Lung (tissue), 12 donors: ENCODE measurements around the gene FAM221B. TPM values are rescaled to one million over a fixed set of nuclear protein-coding genes. Genes with fewer than 3 reads are reported as not detected.

ENCODE experiments used
- ATAC-seq: fragments of 200-7000 bp; cut with Tn5 transposase; one replicate; pipeline ENCODE4 v1.9.1; 2020; ENCODE audit warnings: moderate number of reproducible peaks; ENCODE audit not compliant: insufficient read depth, low FRiP score
- DNase-seq, 3 donors: peaks; one replicate each; pipeline ENCODE4 v3.0.0-alpha.2; 2013 to 2017
- H3K27ac ChIP-seq, 2 donors: one replicate each; pipeline ENCODE4 v1.5.1; 2013; ENCODE audit warnings: mild to moderate bottlenecking in 2 of 2, moderate library complexity in 2 of 2, control low read depth in 1 of 2, inconsistent platforms in 1 of 2, low read depth in 1 of 2, low read length in 1 of 2
- H3K27me3 ChIP-seq, 3 donors: one replicate each; pipeline ENCODE4 v1.5.1; 2013; ENCODE audit warnings: low read length in 2 of 3; ENCODE audit not compliant: control insufficient read depth in 3 of 3, insufficient read depth in 3 of 3
- H3K36me3 ChIP-seq, 4 donors: one replicate each; pipeline ENCODE4 v1.5.1; 2013; ENCODE audit warnings: low read length in 4 of 4, mild to moderate bottlenecking in 1 of 4, moderate library complexity in 1 of 4; ENCODE audit not compliant: control insufficient read depth in 4 of 4, insufficient read depth in 4 of 4
- H3K4me1 ChIP-seq, 5 donors: one replicate each; pipeline ENCODE4 v1.5.1; 2013; ENCODE audit warnings: low read length in 5 of 5, mild to moderate bottlenecking in 2 of 5, moderate library complexity in 1 of 5; ENCODE audit not compliant: control insufficient read depth in 5 of 5, insufficient read depth in 5 of 5
- H3K4me3 ChIP-seq: one replicate; pipeline ENCODE4 v1.5.1; 2013; ENCODE audit warnings: mild to moderate bottlenecking, control low read depth, moderate library complexity
- H3K9ac ChIP-seq, 2 donors: one replicate each; pipeline ENCODE4 v1.5.1; 2013; ENCODE audit warnings: low read length in 2 of 2, control low read depth in 1 of 2; ENCODE audit not compliant: insufficient read depth in 1 of 2
- H3K9me3 ChIP-seq, 4 donors: one replicate each; pipeline ENCODE4 v1.5.1; 2013; ENCODE audit warnings: low read length in 3 of 4, mild to moderate bottlenecking in 1 of 4, moderate library complexity in 1 of 4; ENCODE audit not compliant: control insufficient read depth in 4 of 4, insufficient read depth in 3 of 4
- WGBS, 2 donors: extraction: QIAGEN DNeasy Blood & Tissue Kit; methylation state at CpG; one replicate each; pipeline ENCODE4 v1.1.7; 2013; 5-methylcytosine and 5-hydroxymethylcytosine counted together
- polyA plus RNA-seq, 2 donors: library from polyadenylated mRNA; stranded (reverse); fragments of 200-250 nt; gene quantifications; one replicate each; pipeline ENCODE4 v1.2.1, GENCODE V29; 2013
- total RNA-seq, 2 donors: library from RNA; depleted of rRNA in 1 of 2; stranded (reverse); fragments of >200 nt in 1 of 2; gene quantifications; one replicate each; pipeline ENCODE4 v1.2.1, GENCODE V29; 2014 to 2021
- TF ChIP-seq, protein P1 (sequence below): IDR thresholded peaks from 2 replicates; pipeline ENCODE4 v1.5.1; 2012; ENCODE audit warnings: mild to moderate bottlenecking; ENCODE audit errors: control extremely low read depth, extremely low read depth
- donor health status: control.
- donor health status: control.
- donor health status: Bipolar disorder and iron deficiency.
- donor health status: healthy.
- donor health status: DM: yes; HTN: yes; CAD: no.

The FAM221B gene
- total and polyA plus RNA-seq, 4 donors, result 0.10 to 0.25 (median 0.13) TPM

DNA sequence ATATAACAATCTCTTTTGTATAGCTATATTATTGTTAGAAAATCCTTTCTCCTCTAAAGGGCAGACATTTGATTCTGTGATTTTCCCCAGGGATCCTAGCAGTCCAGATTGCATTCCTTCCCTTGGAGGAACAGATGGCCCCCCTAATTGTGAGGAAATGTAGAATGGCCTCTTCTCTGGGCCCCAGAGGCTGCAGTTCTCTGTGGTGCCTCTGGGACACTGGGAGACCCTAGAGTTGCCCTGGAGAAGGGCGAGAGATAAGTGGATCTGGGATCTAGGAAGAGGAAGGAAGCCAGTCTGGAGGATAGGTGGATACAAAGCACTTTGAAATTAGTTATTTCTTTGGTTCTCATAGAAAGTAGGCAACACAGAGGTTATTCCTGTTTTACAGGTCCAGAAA lies 11.8 kb downstream of the FAM221B start:
- TF ChIP-seq, protein P1, sequence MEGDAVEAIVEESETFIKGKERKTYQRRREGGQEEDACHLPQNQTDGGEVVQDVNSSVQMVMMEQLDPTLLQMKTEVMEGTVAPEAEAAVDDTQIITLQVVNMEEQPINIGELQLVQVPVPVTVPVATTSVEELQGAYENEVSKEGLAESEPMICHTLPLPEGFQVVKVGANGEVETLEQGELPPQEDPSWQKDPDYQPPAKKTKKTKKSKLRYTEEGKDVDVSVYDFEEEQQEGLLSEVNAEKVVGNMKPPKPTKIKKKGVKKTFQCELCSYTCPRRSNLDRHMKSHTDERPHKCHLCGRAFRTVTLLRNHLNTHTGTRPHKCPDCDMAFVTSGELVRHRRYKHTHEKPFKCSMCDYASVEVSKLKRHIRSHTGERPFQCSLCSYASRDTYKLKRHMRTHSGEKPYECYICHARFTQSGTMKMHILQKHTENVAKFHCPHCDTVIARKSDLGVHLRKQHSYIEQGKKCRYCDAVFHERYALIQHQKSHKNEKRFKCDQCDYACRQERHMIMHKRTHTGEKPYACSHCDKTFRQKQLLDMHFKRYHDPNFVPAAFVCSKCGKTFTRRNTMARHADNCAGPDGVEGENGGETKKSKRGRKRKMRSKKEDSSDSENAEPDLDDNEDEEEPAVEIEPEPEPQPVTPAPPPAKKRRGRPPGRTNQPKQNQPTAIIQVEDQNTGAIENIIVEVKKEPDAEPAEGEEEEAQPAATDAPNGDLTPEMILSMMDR, result no peak
- Histone ChIP-seq H3K27me3 (no peaks in the 10 kb centered on the region), H3K36me3 (no peaks in the 10 kb centered on the region), H3K9ac (no peak overlapping the region), H3K4me3 (no peak overlapping the region), H3K9me3 (no peaks in the 10 kb centered on the region), H3K4me1 (peaks cover 0 to 16% (median 8%) of the 10 kb centered on the region in 5 donors), H3K27ac (no peak overlapping the region)
- DNase-seq (no peak), ATAC-seq (no peak)
- 85 to 92% methylated on average over 1 of the region's 1 CpG for WGBS, 2 donors

DNA sequence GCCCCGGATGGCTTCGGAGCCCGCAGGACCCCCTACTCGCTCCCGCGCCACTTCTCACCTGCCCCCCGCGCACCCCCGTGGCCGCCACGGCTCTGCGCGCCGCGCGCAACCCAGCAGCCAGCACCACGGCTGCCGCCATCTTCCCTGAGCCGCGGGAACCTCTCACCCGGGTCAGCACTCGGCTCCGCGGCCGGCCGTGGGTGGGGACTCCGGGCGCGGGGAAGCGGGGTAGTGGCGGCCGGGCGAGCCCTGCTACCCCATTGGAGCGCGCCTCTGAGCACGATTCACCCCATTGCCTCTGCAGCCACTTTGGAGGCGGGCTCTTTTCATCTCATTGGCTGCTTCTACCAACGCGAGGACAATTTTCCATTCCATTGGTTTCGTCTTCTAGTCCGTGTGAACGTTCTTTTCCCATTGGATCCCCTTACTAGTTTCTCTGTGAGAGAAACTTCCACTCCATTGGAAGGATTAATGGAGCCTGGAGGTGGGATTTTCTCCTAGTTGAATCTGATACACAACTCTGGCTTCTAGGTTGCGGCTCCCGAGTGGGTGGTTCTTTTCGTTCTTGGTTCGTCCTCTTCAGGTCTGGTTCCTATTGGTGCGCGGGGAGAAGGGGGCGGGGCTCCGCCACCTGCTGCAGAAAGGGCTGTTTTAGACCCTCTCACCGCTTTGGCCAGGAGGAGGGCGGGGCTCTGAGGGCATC lies 13.5 kb downstream of the FAM221B start, which contains the start of gene HINT2:
TSS of gene HINT2 (minus strand) at position 202 of the 703 bp plus-strand sequence. CDS start at position 139, 63 bp downstream.
- ATAC-seq (peak; percentile 95), DNase-seq (peak; percentile 95 to 99 (median 99))
- no peaks in the 10 kb centered on the region for H3K27me3 ChIP-seq
- peak within 1 kb of the TSS; percentile 92 to 98 for H3K27ac ChIP-seq
- peaks cover 0 to 1% (median 0%) of the 10 kb centered on the region in 4 donors for H3K36me3 ChIP-seq
- H3K9me3 ChIP-seq, result no peaks in the 10 kb centered on the region
- H3K4me3 ChIP-seq, result peak within 1 kb of the TSS; percentile 88
- TF ChIP-seq, protein P1, result no peak
- 0 to 1% methylated on average over 51 to 52 of the region's 52 CpGs for WGBS, 2 donors
- H3K9ac ChIP-seq, result peak within 1 kb of the TSS; percentile 20 to 51
- H3K4me1 ChIP-seq, result peaks cover 0 to 21% (median 9%) of the 10 kb centered on the region in 5 donors

DNA sequence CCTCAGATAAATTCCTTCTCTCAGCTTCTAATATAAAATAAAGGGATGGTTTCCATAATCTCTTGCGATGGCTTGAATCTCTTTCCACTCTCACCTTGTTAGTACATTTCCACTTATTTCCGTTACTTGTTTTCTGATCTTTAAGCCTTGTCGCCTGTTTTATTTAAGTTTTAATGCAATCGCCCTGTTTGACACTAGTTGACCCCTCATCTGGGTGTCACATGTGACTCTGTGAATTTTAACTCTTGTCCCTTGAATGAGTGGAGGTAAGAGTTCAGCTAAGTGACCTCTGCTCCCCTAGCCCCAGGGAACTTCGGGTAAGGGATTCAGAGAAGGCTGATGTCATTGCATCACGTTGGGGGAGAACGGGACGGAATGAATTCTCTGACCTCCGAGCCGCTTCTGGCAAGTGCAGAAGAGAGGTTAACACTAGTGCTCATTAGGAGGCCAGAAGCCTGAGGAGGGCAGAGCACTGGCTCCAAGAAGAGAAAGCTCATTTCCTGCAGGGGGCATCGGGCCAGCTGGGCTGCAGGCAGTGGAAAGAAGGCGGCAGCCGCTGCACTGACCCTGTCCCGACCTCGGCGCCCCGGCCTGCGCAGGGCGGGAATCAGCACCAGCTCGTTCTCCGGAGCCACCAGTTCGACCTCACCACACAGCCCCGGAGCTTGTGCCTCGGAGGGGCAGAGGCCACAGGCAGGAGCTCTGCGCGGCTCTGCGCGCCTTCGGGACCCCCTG lies 14.3 kb downstream of the FAM221B start:
- peak; percentile 72 to 77 (median 74) for DNase-seq
- Histone ChIP-seq H3K9ac (peak overlapping the region; percentile 20 to 51), H3K27me3 (no peaks in the 10 kb centered on the region), H3K4me1 (peaks cover 0 to 21% (median 9%) of the 10 kb centered on the region in 5 donors), H3K36me3 (peaks cover 0 to 5% (median 0%) of the 10 kb centered on the region in 4 donors), H3K27ac (peak overlapping the region; percentile 92 to 98), H3K4me3 (peak overlapping the region; percentile 88), H3K9me3 (no peaks in the 10 kb centered on the region)
- ATAC-seq, result peak; percentile 9
- 7 to 10% methylated on average over 29 of the region's 29 CpGs for WGBS, 2 donors
- TF ChIP-seq, protein P1, result no peak
